CD4-positive, alpha-beta T cell (primary cell): Measurements from ENCODE around the gene AKR1C1. TPM values are rescaled to one million over a fixed set of nuclear protein-coding genes. Genes with fewer than 3 reads are reported as not detected.
"Not testable (repeated sequence)": the region's sequence is repeated elsewhere in the genome, so short reads cannot be mapped to it uniquely, and the experiment has no call there.

ENCODE experiments used
- ATAC-seq: fragments of 200-7000 bp; cut with Tn5 transposase; one replicate; pipeline ENCODE4 v1.10.0; 2022; ENCODE audit warnings: mild to moderate bottlenecking; ENCODE audit not compliant: poor library complexity
- CTCF ChIA-PET: fragments of 350-600 bp; sonication (Branson Sonifier 250); formaldehyde crosslinking; loops from one replicate; lab custom pipeline; 2021; ENCODE audit warnings: antibody characterized with exemption, inconsistent platforms; lab: Charles Lee
- POLR2A ChIA-PET: fragments of 350-600 bp; sonication (Branson Sonifier 250); formaldehyde crosslinking; loops from one replicate; lab custom pipeline; 2021; ENCODE audit warnings: antibody characterized with exemption, inconsistent platforms; lab: Charles Lee
- DNase-seq, 14 experiments: peaks; one replicate each; pipeline ENCODE4 v3.0.0-alpha.2; 2013 to 2020; ENCODE audit warnings: mixed read lengths in 2 of 14
- H3K27ac ChIP-seq, 2 donors: one replicate each; pipeline versions ENCODE4 v1.5.1 to v1.7.0; 2013; ENCODE audit warnings: low read length in 2 of 2, low read depth in 1 of 2, mild to moderate bottlenecking in 1 of 2
- H3K27me3 ChIP-seq, 2 experiments: 1 replicate in 1 of 2; 2 replicates in 1 of 2; pipeline versions ENCODE4 v1.6.1 to v1.7.0; 2013; ENCODE audit warnings: low read length in 2 of 2, control low read depth in 1 of 2, mild to moderate bottlenecking in 1 of 2, moderate library complexity in 1 of 2; ENCODE audit not compliant: insufficient read depth in 2 of 2, control insufficient read depth in 1 of 2
- H3K36me3 ChIP-seq: one replicate; pipeline ENCODE4 v1.6.1; 2013; ENCODE audit warnings: low read length, control low read depth; ENCODE audit not compliant: insufficient read depth
- H3K4me1 ChIP-seq: one replicate; pipeline ENCODE4 v1.6.1; 2013; ENCODE audit warnings: low read length, control low read depth; ENCODE audit not compliant: insufficient read depth
- H3K4me3 ChIP-seq: one replicate; pipeline ENCODE4 v1.5.1; 2013; ENCODE audit warnings: mild to moderate bottlenecking, low read length, moderate library complexity
- H3K9me3 ChIP-seq, 2 experiments: 1 replicate in 1 of 2; 2 replicates in 1 of 2; pipeline versions ENCODE4 v1.6.1 to v1.7.0; 2013; ENCODE audit warnings: low read length in 2 of 2, mild to moderate bottlenecking in 2 of 2, control low read depth in 1 of 2, moderate library complexity in 1 of 2; ENCODE audit not compliant: control insufficient read depth in 1 of 2, insufficient read depth in 1 of 2
- H3K27ac Mint-ChIP-seq: one replicate; pipeline ENCODE4 v1.8.0; 2020; ENCODE audit warnings: mixed read lengths
- H3K27me3 Mint-ChIP-seq: one replicate; pipeline ENCODE4 v1.8.0; 2021; ENCODE audit warnings: mixed read lengths
- H3K36me3 Mint-ChIP-seq: one replicate; pipeline ENCODE4 v1.8.0; 2021; ENCODE audit warnings: low read depth, mixed read lengths
- H3K4me1 Mint-ChIP-seq: one replicate; pipeline ENCODE4 v1.8.0; 2021; ENCODE audit warnings: low read depth, mixed read lengths
- H3K4me3 Mint-ChIP-seq: one replicate; pipeline ENCODE4 v1.8.0; 2020; ENCODE audit warnings: mild to moderate bottlenecking, mixed read lengths
- H3K9me3 Mint-ChIP-seq: one replicate; pipeline ENCODE4 v1.8.0; 2020; ENCODE audit warnings: mixed read lengths
- intact Hi-C, 2 experiments: fragments of 100-400 bp; cut with DNase I in 1 of 2; cut with micrococcal nuclease in 1 of 2; formaldehyde crosslinking; loops; one replicate each; pipeline versions ENCODE4 v1.15.1 to v1.9.0; 2023 to 2025; cut with DNase I, micrococcal nuclease
- total RNA-seq, 174 experiments: library from RNA in 2 of 174; stranded (reverse) in 2 of 174; gene quantifications; one replicate each; pipeline ENCODE4 v1.2.3 and lab custom pipeline; 2021 to 2026
- TF ChIP-seq, protein P1 (sequence below): fragments of 200-600 bp; IDR thresholded peaks from one replicate; pipeline ENCODE4 v1.8.0; 2022; ENCODE audit warnings: antibody characterized with exemption, mild to moderate bottlenecking

AKR1C1 gene
- total RNA-seq, 2 experiments from 2014 or later, result 1.6 to 2.6 TPM

DNA sequence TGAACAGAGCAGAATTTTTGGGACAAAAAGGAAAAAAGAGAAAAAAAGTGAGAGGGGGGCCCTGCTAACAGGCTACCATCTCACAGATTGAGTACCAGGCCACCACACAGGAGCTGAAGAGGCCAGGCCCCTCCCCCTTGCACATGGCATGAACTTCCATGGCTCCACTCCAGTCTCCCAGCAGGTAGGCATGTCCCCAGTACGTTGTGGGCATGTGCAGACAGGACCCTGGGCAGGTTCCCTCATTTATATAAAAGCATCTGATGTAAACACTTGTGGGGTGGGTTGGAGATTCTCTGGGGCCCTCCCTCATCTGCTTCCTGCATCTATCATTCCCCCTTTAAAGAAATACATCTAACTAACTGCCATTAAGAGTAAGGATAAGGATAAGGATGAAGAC, 45.0 kb upstream of the AKR1C1 start:
- DNase-seq (no peak), ATAC-seq (no peak)
- TF ChIP-seq, protein P1, sequence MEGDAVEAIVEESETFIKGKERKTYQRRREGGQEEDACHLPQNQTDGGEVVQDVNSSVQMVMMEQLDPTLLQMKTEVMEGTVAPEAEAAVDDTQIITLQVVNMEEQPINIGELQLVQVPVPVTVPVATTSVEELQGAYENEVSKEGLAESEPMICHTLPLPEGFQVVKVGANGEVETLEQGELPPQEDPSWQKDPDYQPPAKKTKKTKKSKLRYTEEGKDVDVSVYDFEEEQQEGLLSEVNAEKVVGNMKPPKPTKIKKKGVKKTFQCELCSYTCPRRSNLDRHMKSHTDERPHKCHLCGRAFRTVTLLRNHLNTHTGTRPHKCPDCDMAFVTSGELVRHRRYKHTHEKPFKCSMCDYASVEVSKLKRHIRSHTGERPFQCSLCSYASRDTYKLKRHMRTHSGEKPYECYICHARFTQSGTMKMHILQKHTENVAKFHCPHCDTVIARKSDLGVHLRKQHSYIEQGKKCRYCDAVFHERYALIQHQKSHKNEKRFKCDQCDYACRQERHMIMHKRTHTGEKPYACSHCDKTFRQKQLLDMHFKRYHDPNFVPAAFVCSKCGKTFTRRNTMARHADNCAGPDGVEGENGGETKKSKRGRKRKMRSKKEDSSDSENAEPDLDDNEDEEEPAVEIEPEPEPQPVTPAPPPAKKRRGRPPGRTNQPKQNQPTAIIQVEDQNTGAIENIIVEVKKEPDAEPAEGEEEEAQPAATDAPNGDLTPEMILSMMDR, result no peak
- no peaks in the 10 kb centered on the region for H3K36me3 ChIP-seq
- Mint-ChIP-seq H3K9me3 (no peaks in the 10 kb centered on the region), H3K4me1 (no peaks in the 10 kb centered on the region), H3K27ac (no peak overlapping the region), H3K4me3 (no peak overlapping the region), H3K36me3 (peaks cover 29% of the 10 kb centered on the region), H3K27me3 (no peaks in the 10 kb centered on the region)
- no peaks in the 10 kb centered on the region for H3K27me3 ChIP-seq
- H3K4me1 ChIP-seq, result no peaks in the 10 kb centered on the region
- H3K4me3 ChIP-seq, result no peak overlapping the region
- no peaks in the 10 kb centered on the region for H3K9me3 ChIP-seq
- intact Hi-C loops, result no loop called here
- no peak overlapping the region for H3K27ac ChIP-seq
- POLR2A ChIA-PET, result no interaction called here
- CTCF ChIA-PET, result no interaction called here

DNA sequence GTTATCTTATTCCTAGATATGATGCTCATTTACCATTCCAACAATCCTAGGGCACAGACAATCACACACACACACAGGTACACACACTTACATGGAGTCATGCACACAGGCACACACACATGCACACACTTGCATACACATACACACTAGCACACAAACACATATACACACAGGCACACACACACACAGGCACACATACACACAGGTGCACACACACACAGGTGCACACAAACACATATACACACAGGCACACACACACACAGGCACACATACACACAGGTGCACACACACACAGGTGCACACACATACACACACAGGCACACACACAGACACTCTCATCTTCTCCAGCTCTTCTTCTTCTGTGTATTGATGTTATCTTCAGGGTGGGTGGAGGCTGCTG, 38.7 kb upstream of the AKR1C1 start:
- H3K4me1 Mint-ChIP-seq, H3K4me1 ChIP-seq, H3K27ac Mint-ChIP-seq, H3K36me3 ChIP-seq, ATAC-seq, CTCF ChIA-PET, H3K27me3 ChIP-seq, H3K4me3 Mint-ChIP-seq, intact Hi-C loops, H3K9me3 Mint-ChIP-seq, DNase-seq, H3K27me3 Mint-ChIP-seq, H3K4me3 ChIP-seq, POLR2A ChIA-PET, H3K27ac ChIP-seq: not testable (repeated sequence)
- H3K9me3 ChIP-seq, result peaks cover 5 to 22% of the 10 kb centered on the region in 2 experiments
- peaks cover 77% of the 10 kb centered on the region for H3K36me3 Mint-ChIP-seq

DNA sequence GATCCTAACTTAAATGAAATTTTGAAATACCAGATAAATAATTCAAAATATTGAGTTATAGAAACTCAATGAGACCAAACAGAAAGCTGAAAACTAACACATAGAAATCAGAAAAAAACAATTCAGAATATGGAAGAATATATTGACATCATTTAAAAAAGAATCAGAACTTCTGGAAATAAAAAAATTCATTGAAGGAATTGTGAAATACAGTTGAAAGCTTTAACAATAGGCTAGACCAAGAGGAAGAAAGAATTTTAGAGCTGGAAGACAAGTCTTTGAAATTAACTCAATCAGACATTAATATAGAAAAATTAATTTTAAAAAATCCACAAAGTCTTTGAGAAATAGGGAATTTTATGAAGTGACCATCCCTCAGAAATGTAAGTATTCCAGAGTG, 36.8 kb upstream of the AKR1C1 start:
- H3K27ac ChIP-seq, result no peak overlapping the region
- DNase-seq (no peak), ATAC-seq (no peak)
- H3K36me3 Mint-ChIP-seq, result peaks cover 77% of the 10 kb centered on the region
- TF ChIP-seq, protein P1, result no peak
- peaks cover 7% of the 10 kb centered on the region for H3K9me3 Mint-ChIP-seq
- intact Hi-C loops, result no loop called here
- H3K27me3 ChIP-seq, result no peaks in the 10 kb centered on the region
- H3K27ac Mint-ChIP-seq, result no peak overlapping the region
- H3K4me3 ChIP-seq, result no peak overlapping the region
- peaks cover 5 to 22% of the 10 kb centered on the region in 2 experiments for H3K9me3 ChIP-seq
- POLR2A ChIA-PET, result no interaction called here
- no peak overlapping the region for H3K4me3 Mint-ChIP-seq
- H3K36me3 ChIP-seq, result no peaks in the 10 kb centered on the region
- CTCF ChIA-PET, result no interaction called here
- H3K4me1 ChIP-seq, result no peaks in the 10 kb centered on the region
- no peaks in the 10 kb centered on the region for H3K4me1 Mint-ChIP-seq
- no peaks in the 10 kb centered on the region for H3K27me3 Mint-ChIP-seq

DNA sequence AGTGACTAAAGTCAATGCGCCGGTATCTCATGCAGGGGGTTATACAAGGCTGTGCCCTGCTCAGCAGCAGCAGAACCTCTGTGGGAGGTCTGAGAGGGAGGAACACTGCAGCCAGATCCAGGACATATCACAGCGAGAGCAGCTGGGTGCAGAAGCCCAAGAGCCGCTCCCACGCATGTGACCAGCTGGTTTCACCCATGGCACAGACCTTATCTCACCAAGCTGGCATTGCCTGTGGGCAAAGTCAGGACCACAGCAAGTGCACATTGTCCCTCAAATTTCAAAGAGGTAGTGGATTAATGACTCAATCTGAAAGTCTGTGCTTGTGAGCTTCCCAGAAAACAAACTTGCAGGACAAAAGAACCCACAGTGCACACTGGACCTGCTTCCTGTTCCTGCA, 31.6 kb upstream of the AKR1C1 start:
- H3K27ac Mint-ChIP-seq, result no peak overlapping the region
- Histone ChIP-seq H3K27me3 (no peaks in the 10 kb centered on the region), H3K4me3 (no peak overlapping the region), H3K27ac (no peak overlapping the region), H3K4me1 (no peaks in the 10 kb centered on the region), H3K36me3 (no peaks in the 10 kb centered on the region), H3K9me3 (peaks cover 0 to 11% of the 10 kb centered on the region in 2 experiments)
- H3K9me3 Mint-ChIP-seq, result peaks cover 3% of the 10 kb centered on the region
- H3K4me1 Mint-ChIP-seq, result no peaks in the 10 kb centered on the region
- peaks cover 63% of the 10 kb centered on the region for H3K36me3 Mint-ChIP-seq
- H3K4me3 Mint-ChIP-seq, result no peak overlapping the region
- ChIA-PET CTCF (no interaction called here), POLR2A (no interaction called here)
- DNase-seq (no peak), ATAC-seq (no peak)
- TF ChIP-seq, protein P1, result no peak
- H3K27me3 Mint-ChIP-seq, result no peaks in the 10 kb centered on the region
- intact Hi-C loops, result no loop called here
